ENCODE measurements around the gene PPP1R26.
"Not testable (repeated sequence)": the region's sequence is repeated elsewhere in the genome, so short reads cannot be mapped to it uniquely, and the experiment has no call there.

GRCh38 chr9:135534192-135534711, 54.7 kb downstream of the PPP1R26 start:
- not testable (repeated sequence) for TF ChIP-seq CTCF (IDR thresholded peaks at IDR 0.05; ENCODE audit: poor library complexity); EZH2 (IDR thresholded peaks at IDR 0.05; ENCODE audit: borderline replicate concordance)

Measured in hepatocyte (in vitro differentiated cells).